ENCODE measurements around the gene TBC1D22A. TPM values are rescaled to one million over a fixed set of nuclear protein-coding genes. Genes with fewer than 3 reads are reported as not detected.

Gene TBC1D22A
- total and polyA plus RNA-seq, 2 donors (not counting 3 experiments of a cell fraction or from before 2014, with no cell fraction given) = 26.1 to 32.4 TPM

- dilution Hi-C loops (cut with MboI; ENCODE audit: extremely low pct_ligation_motif_present, low sequenced_read_pairs) (no loop called here), intact Hi-C loops (cut with micrococcal nuclease) (loop anchor here (5.0 kb wide), 1 partner anchor 627 kb away; no protein-coding TSS in a partner anchor)
- H3K4me1 ChIP-seq (ENCODE audit: control insufficient read depth, extremely low read depth, insufficient read depth, low read length) = no peaks in the 10 kb centered on the region
- TF ChIP-seq MYC (IDR thresholded peaks at IDR 0.05; ENCODE audit: low read depth, low read length) = no peak
- no peak for TF ChIP-seq POLR2AphosphoS5 (IDR thresholded peaks at IDR 0.05; ENCODE audit: insufficient read depth, low read depth, low read length)
- no peak for TF ChIP-seq EZH2 (IDR thresholded peaks at IDR 0.05; ENCODE audit: borderline replicate concordance, low read depth, low read length, severe bottlenecking)
- no peaks in the 10 kb centered on the region for H3K9me3 ChIP-seq (replicated peaks; ENCODE audit: control insufficient read depth, insufficient read depth, low read length)
- H3K4me2 ChIP-seq (ENCODE audit: insufficient read depth, low read length) = no peak overlapping the region
- no peaks in the 10 kb centered on the region for H3K36me3 ChIP-seq (ENCODE audit: control insufficient read depth in 2 of 2, extremely low read depth in 1 of 2, insufficient read depth in 2 of 2, low read length in 2 of 2)
- H4K20me1 ChIP-seq (replicated peaks; ENCODE audit: control insufficient read depth, extremely low read depth, insufficient read depth, low read length) = no peaks in the 10 kb centered on the region
- H3K79me2 ChIP-seq (ENCODE audit: control insufficient read depth, insufficient read depth, low read length) = no peaks in the 10 kb centered on the region
- FAIRE-seq (no peak), DNase-seq (ENCODE audit: low read depth, low spot score) (no peak)
- H3K4me3 ChIP-seq (replicated peaks in 1 of 3; ENCODE audit: insufficient read depth in 1 of 3, low read depth in 1 of 3, low read length in 3 of 3) = no peak overlapping the region
- H3K27me3 ChIP-seq (ENCODE audit: control insufficient read depth in 2 of 2, insufficient read depth in 2 of 2, low read length in 2 of 2) = no peaks in the 10 kb centered on the region
- CTCF ChIA-PET = no interaction called here
- POLR2A ChIA-PET = no interaction called here
- no peak overlapping the region for H2AFZ ChIP-seq (ENCODE audit: low read depth, low read length)
- no peak overlapping the region for H3K27ac ChIP-seq (ENCODE audit: insufficient read depth, low read depth, low read length)
- no peaks in the 10 kb centered on the region for H3K9me1 ChIP-seq (replicated peaks; ENCODE audit: control insufficient read depth, extremely low read depth, insufficient read depth, low read length)
- no peak overlapping the region for H3K9ac ChIP-seq (replicated peaks; ENCODE audit: extremely low read depth, insufficient read depth, low read length)
- BruUV-seq (replicated peaks) = no TSS peak
Measured at GRCh38 chr22:47210112-47210657, 447.7 kb downstream of the TBC1D22A start.

- no peak overlapping the region for H3K9ac ChIP-seq (replicated peaks; ENCODE audit: extremely low read depth, insufficient read depth, low read length)
- H4K20me1 ChIP-seq (replicated peaks; ENCODE audit: control insufficient read depth, extremely low read depth, insufficient read depth, low read length) = no peaks in the 10 kb centered on the region
- H2AFZ ChIP-seq (ENCODE audit: low read depth, low read length) = no peak overlapping the region
- no peaks in the 10 kb centered on the region for H3K9me3 ChIP-seq (replicated peaks; ENCODE audit: control insufficient read depth, insufficient read depth, low read length)
- no peaks in the 10 kb centered on the region for H3K9me1 ChIP-seq (replicated peaks; ENCODE audit: control insufficient read depth, extremely low read depth, insufficient read depth, low read length)
- H3K36me3 ChIP-seq (ENCODE audit: control insufficient read depth in 2 of 2, extremely low read depth in 1 of 2, insufficient read depth in 2 of 2, low read length in 2 of 2) = no peaks in the 10 kb centered on the region
- dilution Hi-C loops (cut with MboI; ENCODE audit: extremely low pct_ligation_motif_present, low sequenced_read_pairs) (no loop called here), intact Hi-C loops (cut with micrococcal nuclease) (loop anchor here (5.0 kb wide), 1 partner anchor 627 kb away; no protein-coding TSS in a partner anchor)
- no peak overlapping the region for H3K4me2 ChIP-seq (ENCODE audit: insufficient read depth, low read length)
- H3K27me3 ChIP-seq (ENCODE audit: control insufficient read depth in 2 of 2, insufficient read depth in 2 of 2, low read length in 2 of 2) = no peaks in the 10 kb centered on the region
- no peak overlapping the region for H3K27ac ChIP-seq (ENCODE audit: insufficient read depth, low read depth, low read length)
- no peak overlapping the region for H3K4me3 ChIP-seq (replicated peaks in 1 of 3; ENCODE audit: insufficient read depth in 1 of 3, low read depth in 1 of 3, low read length in 3 of 3)
- DNase-seq (ENCODE audit: low read depth, low spot score) = no peak
- no TSS peak for BruUV-seq (replicated peaks)
- ChIA-PET CTCF (no interaction called here), POLR2A (no interaction called here)
- no peak for FAIRE-seq
- no peaks in the 10 kb centered on the region for H3K79me2 ChIP-seq (ENCODE audit: control insufficient read depth, insufficient read depth, low read length)
- H3K4me1 ChIP-seq (ENCODE audit: control insufficient read depth, extremely low read depth, insufficient read depth, low read length) = no peaks in the 10 kb centered on the region
- TF ChIP-seq EZH2 (IDR thresholded peaks at IDR 0.05; ENCODE audit: borderline replicate concordance, low read depth, low read length, severe bottlenecking) = no peak
- no peak for TF ChIP-seq GATA2 (IDR thresholded peaks at IDR 0.05; ENCODE audit: insufficient read depth, insufficient read length, low read depth, low read length)
- TF ChIP-seq MYC (IDR thresholded peaks at IDR 0.05; ENCODE audit: low read depth, low read length) = no peak
- TF ChIP-seq, protein P1, sequence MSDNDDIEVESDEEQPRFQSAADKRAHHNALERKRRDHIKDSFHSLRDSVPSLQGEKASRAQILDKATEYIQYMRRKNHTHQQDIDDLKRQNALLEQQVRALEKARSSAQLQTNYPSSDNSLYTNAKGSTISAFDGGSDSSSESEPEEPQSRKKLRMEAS (IDR thresholded peaks at IDR 0.05; ENCODE audit: insufficient read depth, insufficient read length) = no peak
- no peak for TF ChIP-seq FOS (IDR thresholded peaks at IDR 0.05; ENCODE audit: borderline replicate concordance, insufficient read depth, low read length)
- TF ChIP-seq JUN (IDR thresholded peaks at IDR 0.05; ENCODE audit: borderline replicate concordance, insufficient read depth, insufficient read length, low read depth) = no peak
- TF ChIP-seq, protein P2, sequence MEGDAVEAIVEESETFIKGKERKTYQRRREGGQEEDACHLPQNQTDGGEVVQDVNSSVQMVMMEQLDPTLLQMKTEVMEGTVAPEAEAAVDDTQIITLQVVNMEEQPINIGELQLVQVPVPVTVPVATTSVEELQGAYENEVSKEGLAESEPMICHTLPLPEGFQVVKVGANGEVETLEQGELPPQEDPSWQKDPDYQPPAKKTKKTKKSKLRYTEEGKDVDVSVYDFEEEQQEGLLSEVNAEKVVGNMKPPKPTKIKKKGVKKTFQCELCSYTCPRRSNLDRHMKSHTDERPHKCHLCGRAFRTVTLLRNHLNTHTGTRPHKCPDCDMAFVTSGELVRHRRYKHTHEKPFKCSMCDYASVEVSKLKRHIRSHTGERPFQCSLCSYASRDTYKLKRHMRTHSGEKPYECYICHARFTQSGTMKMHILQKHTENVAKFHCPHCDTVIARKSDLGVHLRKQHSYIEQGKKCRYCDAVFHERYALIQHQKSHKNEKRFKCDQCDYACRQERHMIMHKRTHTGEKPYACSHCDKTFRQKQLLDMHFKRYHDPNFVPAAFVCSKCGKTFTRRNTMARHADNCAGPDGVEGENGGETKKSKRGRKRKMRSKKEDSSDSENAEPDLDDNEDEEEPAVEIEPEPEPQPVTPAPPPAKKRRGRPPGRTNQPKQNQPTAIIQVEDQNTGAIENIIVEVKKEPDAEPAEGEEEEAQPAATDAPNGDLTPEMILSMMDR (IDR thresholded peaks at IDR 0.05; ENCODE audit: extremely low read depth in 1 of 2, insufficient read depth in 1 of 2, low read depth in 1 of 2, low read length in 2 of 2) = no peak
- no peak for TF ChIP-seq POLR2A (IDR thresholded peaks at IDR 0.05; ENCODE audit: low read depth, low read length)
- no peak for TF ChIP-seq POLR2AphosphoS5 (IDR thresholded peaks at IDR 0.05; ENCODE audit: insufficient read depth, low read depth, low read length)
Measured at GRCh38 chr22:47210686-47211085, 448.2 kb downstream of the TBC1D22A start.
